HG03469 (cell line): ENCODE results near the gene ITGA5.
"Not testable (repeated sequence)": the region's sequence is repeated elsewhere in the genome, so short reads cannot be mapped to it uniquely, and the experiment has no call there.

Source experiments
- ATAC-seq: cut with Tn5 transposase; IDR thresholded peaks from one replicate; pipeline ENCODE4 v1.9.1; 2021; ENCODE audit warnings: mild to moderate bottlenecking, moderate library complexity, moderate number of reproducible peaks; ENCODE audit not compliant: unreplicated experiment

The ITGA5 gene

DNA sequence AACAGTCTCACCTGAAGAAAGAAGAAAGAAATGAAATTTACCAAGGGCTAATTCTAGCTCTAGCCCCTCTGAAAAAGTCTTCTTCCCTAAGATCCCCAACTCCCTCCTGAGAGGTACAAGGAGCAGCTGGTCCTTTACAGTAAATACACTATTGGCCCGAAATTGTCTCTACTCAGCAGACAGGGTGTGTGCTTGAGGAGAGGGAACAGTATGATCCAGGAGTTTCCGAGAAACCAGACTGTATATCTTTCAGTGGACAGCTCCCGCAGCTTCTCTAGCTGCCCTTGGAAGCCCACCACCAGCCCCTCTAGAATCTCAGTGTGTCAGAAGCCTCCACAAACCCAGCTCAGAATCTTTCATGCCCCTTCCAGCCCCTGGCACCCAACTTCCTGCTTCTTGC lies 62.8 kb downstream of the ITGA5 start:
- ATAC-seq, result no peak

DNA sequence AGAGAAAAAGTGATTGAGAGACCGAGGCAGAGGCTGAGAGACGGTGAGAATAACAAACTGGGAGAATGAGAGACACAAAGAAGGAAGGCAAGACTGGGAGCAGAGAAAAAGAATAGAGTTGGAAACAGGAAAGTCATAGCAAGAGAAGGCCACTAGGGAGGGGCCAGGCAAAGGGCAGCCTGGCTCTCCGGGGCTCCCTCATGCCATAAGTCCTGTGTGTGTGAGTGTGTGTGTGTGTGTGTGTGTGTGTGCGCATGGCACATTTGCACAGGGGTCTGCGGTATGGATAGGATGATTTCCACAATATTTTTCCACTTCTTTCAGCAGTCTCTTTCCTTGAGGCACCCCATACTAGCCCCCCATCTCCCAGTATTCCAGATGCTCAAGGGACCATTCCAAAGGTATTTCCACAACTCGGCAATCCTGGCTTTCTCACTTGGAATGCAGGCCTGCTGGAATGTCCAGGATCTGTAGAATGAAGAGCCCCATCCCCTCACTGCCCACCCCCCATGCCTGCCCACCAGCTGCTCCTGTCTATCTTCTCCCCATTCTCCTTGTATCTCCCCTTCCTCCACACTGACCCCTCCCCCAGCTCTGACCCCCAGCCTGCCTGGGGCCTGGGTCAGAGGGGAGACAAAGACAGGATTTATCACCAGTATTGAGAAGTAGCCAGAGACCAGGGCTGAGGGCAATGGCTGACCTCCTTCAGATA lies 63.8 kb downstream of the ITGA5 start:
- ATAC-seq, result no peak

DNA sequence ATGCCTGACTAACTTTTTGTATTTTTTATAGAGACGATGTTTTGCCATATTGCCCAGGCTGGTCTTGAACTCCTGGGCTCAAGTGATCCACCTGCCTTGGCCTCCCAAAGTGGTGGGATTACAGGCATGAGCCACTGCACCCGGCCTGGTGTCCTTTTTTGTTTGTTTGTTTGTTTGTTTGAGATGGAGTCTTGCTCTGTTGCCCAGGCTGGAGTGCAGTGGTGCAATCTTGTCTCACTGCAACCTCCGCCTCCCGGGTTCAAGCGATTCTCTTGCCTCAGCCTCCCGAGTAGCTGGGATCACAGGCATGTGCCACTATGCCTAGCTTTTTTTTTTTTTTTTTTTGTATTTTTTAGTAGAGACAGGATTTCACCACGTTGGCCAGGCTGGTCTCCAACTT lies 64.8 kb downstream of the ITGA5 start:
- ATAC-seq, result not testable (repeated sequence)

DNA sequence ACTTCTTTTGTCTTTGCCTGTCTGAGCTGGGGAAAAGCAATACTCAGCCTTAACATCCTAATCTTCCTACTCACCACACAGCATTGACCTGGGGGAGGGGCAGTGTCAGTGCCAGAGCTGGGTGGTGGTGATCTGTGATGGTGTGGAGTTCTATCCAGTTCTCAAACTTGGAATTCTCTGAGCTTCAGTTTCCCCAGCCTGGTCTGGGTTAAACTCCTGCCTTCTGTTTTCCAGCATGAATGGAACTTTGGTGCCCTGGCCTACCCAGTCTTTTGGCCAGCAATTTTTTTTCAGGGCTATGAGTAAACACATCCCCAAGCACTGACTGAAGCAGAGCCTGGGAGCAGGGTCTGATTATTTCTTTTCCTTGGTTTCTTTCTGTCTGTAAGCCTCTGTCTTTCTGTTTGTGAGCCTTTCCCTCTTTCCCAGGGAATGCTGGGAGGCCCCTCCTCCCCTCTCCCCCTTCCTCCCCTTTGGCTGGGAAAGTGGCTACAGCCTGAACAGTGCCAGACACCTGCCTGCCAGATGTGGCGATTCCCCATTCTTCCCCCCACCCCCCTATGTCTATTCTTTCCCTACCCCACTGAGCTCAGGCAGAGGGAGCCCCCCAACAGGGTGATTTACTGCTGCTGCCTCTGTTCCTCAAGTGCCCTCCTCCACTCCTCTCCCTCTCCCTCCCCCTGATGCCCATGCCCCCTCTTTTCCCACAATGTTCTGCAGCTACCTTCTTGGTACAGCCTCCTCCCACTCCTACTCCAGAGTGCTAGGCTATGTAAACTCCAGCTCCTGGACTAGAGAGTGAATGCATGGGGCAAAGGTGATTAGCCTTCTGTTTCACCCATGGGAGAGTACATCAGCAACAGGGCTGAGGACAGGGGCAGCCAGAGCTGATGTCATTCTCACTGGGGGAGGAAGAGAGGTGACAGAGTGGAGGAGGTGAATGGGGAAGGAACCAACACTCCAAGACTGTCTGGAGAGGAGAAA lies 65.9 kb downstream of the ITGA5 start:
- ATAC-seq, result no peak

DNA sequence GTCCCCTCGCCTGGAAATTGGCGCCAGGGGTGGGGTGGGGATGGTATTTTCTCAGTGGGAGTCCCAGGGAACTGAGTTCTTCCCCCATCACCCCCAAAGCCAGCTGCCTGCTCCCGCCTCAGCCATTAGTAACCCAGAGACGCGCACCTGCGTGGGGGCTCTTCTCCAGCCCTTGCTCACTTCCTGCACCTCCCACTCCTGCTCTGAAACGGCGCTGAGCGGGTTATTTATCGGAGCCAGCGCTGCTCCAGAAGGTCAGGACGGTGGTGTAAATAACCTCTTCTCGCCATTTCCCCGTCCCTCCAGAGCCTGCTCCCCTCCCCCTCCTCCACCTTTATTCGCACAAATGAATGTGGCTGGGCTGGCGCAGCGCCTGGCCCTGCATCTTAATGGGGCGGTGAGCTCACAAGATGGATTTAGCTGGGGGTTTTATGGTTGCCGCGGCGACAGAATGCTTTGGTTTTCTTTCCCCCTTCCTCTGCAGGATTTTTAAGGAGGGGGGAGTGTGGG lies 67.0 kb downstream of the ITGA5 start:
- no peak for ATAC-seq

DNA sequence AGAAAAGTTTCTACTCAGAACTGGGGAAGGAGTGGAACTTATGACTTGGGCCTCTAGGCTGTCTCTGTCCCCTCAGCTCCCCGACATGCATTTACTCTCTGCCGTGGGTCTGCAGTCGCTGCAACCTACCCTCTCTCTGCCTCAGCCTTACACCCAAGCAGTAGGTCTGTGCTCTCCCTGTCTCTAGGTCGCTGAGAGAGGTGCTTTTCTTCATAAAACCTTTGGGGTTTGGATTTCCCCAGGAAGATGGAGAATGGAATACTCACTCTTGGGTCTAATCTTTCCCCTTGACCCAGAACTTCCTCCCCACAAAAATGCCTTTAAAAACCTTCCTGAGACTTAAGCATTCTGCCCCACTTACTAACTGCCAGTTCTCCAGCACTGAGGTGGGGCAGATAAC lies 67.7 kb downstream of the ITGA5 start:
- no peak for ATAC-seq

DNA sequence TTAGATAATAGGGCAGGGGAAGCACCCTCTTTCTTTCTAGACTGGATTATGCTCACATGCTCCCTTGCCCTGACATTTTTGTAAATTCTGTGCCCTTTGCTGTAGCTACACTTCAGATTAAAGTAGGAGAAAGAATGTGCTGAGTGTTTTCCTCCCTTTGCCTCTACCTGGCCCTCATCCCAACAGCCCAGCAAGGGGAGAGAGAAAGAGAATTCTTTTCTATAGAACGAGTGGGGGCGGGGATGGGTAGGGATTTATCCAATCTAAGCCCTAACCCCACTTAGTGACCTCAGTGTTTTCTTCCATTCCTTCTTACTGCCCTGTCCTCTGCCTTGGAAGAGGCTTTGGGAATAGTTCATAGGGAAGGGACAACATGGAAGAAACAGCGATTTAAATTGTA lies 68.3 kb downstream of the ITGA5 start:
- ATAC-seq, result no peak

DNA sequence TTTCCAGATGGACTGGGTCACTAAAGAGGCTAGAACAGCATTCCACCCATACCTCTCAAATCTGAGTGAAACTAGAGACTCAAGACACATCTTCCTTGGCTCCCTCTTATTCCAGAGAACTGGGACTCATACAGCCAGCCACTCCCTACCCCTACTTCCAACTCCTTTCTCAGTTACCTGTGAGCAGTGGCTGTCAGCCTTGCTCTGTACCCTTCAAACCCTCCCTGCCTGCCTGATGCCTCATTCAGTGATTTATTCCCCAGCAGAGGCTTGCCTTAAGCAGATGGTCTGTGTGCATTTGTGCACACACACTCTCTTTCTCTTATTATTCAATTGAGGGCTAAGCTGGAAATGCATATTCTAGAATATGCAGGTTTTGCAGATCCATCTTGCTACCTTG lies 69.4 kb downstream of the ITGA5 start:
- ATAC-seq, result no peak

DNA sequence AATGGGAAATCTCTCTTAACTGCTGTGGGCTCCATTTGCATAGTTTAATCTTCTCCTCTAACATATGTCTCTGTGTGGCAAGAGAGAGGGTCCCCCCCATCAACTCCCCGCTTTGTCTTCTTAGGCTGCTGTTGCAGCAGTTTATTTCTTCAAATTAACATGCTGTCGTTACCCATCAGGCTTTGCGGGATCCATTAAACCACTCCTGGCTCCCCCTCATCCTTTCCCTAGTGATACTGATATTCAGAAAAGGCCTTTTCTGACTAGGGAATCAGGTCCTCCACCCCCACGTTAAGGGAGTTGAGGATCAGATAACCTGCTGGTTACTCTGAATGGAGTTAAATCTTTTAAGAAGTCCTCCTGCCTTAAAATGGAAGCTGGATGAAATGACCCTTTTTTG lies 70.0 kb downstream of the ITGA5 start:
- no peak for ATAC-seq
